Suprapubic skin (tissue), 3 donors: ENCODE results near the gene ZNF786.
"Not testable (repeated sequence)": the region's sequence is repeated elsewhere in the genome, so short reads cannot be mapped to it uniquely, and the experiment has no call there.

Source experiments
- CTCF ChIP-seq, 2 donors: fragments of 200-600 bp in 1 of 2; fragments of 450-650 bp in 1 of 2; sonication (generic) in 1 of 2; IDR thresholded peaks; one replicate each; pipeline ENCODE4 v1.5.1; 2016 to 2019; ENCODE audit warnings: antibody characterized with exemption in 2 of 2, mild to moderate bottlenecking in 1 of 2, moderate library complexity in 1 of 2
- EP300 ChIP-seq: sonication (generic); formaldehyde crosslinking; IDR thresholded peaks from one replicate; pipeline ENCODE4 v1.6.1; 2017; ENCODE audit warnings: antibody characterized with exemption

- TF ChIP-seq EP300; CTCF (IDR thresholded peaks at IDR 0.05): not testable (repeated sequence)
Measured at GRCh38 chr7:149030439-149030838, 60.1 kb downstream of the ZNF786 start.
